CD4-positive, alpha-beta T cell treated with Interleukin-6 for 4 hours (primary cell): ENCODE data around the gene SCNN1B.

Experiments
- DNase-seq: peaks from one replicate; pipeline ENCODE4 v3.0.0-alpha.2; 2020; ENCODE audit warnings: mixed read lengths

The SCNN1B gene

DNA sequence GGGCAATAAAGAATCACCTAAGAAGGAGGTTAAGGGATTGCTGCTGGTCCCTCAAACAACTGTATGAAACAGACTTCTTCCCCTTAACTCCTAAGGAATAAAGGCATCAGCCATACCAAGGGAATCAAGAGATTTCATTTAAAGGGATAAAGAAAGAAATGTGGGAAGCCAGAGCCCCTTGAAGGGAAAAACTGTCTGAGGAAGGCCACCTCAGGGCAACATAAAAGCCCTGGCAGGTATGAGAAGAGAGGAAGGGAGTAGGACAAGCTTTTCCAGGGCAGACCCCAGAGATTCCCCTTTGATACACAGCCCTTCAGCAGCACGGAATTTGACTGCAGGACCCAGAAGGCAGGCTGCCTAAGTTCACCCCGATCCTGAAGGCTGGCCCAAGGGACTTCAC lies 107.4 kb downstream of the SCNN1B start:
- DNase-seq: no peak

DNA sequence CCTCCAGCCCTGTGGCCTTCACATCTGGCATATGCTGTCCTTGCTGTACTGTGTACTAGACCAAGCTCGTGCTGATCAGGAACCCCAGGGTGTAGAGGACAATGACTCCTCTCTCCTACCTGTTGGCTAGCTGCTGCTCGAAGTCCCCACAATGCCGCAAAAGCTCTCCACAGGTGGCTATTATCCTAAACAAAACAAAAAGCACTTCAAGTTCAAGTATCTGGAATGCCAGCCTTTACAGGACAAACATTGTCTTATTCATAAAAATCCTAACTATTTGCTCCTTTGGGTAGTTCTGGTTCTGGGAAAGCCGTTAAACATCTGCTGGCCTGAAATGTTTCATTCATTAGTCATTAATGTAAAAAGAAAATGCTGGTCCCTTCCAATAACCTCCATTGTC lies 108.1 kb downstream of the SCNN1B start:
- DNase-seq: no peak

DNA sequence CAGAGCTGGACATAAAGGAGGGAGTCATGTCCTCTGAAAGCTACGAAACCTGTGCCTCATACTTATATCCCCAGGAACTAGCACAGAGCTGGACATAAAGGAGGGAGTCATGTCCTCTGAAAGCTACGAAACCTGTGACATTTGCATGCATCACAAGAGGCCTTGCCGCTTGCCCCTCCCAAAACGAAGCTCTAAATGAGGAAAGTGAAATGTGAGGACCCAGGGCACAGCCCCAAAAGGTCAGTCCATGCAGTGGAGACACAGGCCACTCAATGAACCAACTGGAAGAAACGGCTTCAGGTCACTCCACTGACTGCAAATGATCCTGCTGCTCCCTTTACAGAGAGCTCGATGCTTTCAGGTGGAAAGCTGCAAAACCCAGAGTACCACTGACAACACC lies 112.6 kb downstream of the SCNN1B start:
- no peak for DNase-seq

DNA sequence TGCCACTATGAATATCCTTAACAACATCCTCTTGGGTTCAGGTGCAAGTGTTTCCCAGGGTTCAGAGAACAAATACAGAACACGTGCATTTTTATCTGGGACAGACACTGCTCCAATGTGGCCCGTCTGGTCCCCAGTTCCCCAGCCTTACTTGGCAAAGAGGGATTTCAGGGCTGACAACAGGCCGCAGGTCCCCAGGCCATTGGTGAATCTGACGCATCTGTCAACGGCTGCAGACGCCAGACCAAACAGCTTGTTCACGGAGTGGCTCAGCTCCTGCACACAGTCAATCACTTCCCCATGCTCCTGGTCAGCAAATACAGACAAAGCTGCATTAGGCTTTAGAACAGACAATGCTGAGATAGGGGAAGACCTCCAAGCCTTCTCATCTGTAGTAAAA lies 114.7 kb downstream of the SCNN1B start:
- DNase-seq: no peak

DNA sequence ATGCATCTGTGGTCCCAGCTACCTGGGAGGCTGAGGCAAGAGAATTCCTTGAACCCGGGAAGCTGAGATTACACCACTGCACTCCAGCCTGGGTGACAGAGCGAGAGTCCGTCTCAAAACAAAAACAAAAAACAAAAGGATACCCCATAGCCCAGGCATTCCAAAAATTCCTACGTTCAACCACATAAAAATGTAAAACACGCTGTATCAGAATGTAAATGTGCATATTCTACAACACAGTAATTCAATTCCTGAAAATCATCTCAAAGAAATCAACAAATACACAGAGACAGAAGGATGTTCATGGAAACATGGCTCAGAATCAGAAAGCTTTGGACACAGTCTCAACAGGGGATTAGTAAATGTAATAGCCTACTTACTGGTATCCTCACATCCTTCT lies 117.9 kb downstream of the SCNN1B start:
- DNase-seq: no peak

DNA sequence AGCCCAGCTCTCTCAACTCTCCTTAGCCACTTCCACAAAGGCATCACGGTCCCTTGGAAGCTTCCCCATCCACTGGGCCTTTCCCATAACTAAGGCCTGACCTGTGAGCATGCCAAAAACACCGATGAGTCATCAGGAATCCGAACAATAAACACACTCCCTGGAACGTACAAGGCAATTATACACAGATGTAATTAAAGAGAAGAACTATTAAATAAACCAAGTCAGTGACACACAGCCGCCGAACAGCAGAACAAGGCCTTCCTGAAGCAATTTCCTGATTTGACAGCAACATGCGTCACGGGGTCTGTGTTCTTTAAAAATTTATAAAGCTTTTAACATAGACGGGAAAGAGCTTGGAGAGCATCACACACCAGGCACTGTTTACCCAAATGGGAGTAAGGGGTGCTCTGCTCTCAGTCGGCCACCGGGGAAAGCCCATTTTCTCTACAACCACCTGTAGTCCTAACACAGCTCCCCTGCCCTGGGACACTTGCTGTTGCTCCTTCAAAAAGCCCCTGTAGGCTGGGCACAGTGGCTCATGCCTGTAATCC lies 121.5 kb downstream of the SCNN1B start:
- DNase-seq: no peak

DNA sequence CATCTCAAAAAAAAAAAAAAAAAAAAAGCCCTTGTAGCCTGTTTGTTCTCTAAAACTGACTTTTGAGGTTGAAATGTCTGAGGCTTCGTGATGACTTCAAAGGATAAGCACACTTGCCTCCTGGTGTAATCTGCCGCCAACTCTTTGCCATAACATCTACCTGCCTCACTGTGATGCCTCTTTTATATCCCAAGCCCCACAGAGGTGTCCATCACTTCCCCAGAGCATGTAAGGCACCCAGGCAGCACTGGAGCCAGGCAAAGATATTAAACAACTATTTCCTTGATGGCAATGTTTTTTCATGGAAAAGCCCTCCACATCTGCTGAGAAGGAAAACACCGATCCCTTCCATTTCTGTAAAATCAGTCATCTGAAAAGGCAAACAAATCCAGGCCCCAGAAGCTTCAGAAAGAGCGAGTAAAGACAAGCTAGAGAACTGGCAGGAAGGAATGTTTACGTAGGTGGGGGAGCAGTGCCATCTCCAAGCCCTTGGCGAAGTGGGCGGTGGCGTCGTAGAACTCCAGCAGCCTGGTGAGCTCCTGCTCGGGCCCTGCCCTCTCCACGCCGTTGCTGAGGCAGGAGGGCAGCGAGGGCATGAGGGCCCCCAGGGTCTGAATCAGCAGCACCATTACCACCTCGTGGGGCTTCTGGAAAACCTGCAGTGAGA lies 122.3 kb downstream of the SCNN1B start:
- DNase-seq: no peak

DNA sequence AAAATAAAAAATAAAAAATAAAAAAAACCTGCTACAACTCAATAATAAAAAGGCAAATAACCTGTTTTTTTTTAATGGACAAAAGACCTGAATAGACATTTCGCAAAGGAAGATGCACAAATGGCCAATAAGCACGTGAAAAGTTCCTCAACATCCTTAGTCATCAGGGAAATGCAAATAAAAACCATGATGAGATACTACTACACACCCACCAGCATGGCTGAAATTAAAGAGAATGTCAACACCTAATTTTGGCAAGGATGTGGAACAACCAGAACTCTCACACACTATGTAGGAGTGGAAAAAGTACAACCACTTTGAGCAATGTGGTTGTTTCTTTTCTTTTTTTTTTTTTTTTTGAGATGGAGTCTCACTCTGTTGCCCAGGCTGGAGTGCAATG lies 126.2 kb downstream of the SCNN1B start:
- DNase-seq: no peak
